ENCODE measurements around the gene MISP. TPM values are rescaled to one million over a fixed set of nuclear protein-coding genes. Genes with fewer than 3 reads are reported as not detected.

MISP gene
- total and polyA plus RNA-seq, 10 of the 15 experiments (the other 5 are each of a cell fraction or from before 2014, with no cell fraction given): not detected

GRCh38 chr19:812747-813218 is 61.9 kb downstream of the MISP start:
- no peaks in the 10 kb centered on the region; the same call in 2 of the 3 replicates for H3K9me3 ChIP-seq (replicated peaks; ENCODE audit: control insufficient read depth, insufficient read depth, low read length)
- H2AFZ ChIP-seq (ENCODE audit: control insufficient read depth, low read depth, low read length): no peak overlapping the region
- FAIRE-seq (no peak), DNase-seq (ENCODE audit: low read depth, low spot score) (no peak), ATAC-seq (no peak)
- no peaks in the 10 kb centered on the region for H3K27me3 ChIP-seq (replicated peaks in 1 of 2; ENCODE audit: control insufficient read depth in 2 of 2, insufficient read depth in 2 of 2, low read length in 1 of 2)
- POLR2A ChIA-PET: no interaction called here
- no peak for TF ChIP-seq NR2C1 (IDR thresholded peaks at IDR 0.05)
- TF ChIP-seq PAX5 (IDR thresholded peaks at IDR 0.05; ENCODE audit: borderline replicate concordance, low read depth, low read length): peak; percentile 27; the same call in 1 of the 2 replicates
- peak; percentile 44 for TF ChIP-seq POLR2AphosphoS5 (IDR thresholded peaks at IDR 0.05; ENCODE audit: low read length)
- TF ChIP-seq POLR2A (IDR thresholded peaks at IDR 0.05; ENCODE audit: low read depth, low read length): peak; percentile 36
- TF ChIP-seq BCL11A (IDR thresholded peaks at IDR 0.05; ENCODE audit: low read depth, low read length): 0 out of 2 replicates have a peak, but pooled peaks have one; percentile 44
- BruUV-seq (replicated peaks): no TSS peak
- H3K4me2 ChIP-seq (ENCODE audit: control insufficient read depth, insufficient read depth): no peak overlapping the region
- WGBS (ENCODE audit: insufficient coverage, insufficient replicate concordance, low lambda C conversion rate, missing lambda C conversion rate): over 99% methylated on average over 46 of the region's 72 CpGs
- no peak overlapping the region for H3K27ac ChIP-seq (ENCODE audit: control insufficient read depth, insufficient read depth)
- H3K4me3 ChIP-seq: no peak overlapping the region
- SMC1A ChIA-PET (ENCODE audit: uncharacterized antibody, unreplicated experiment): no interaction called here
- CTCF ChIA-PET: no interaction called here
- intact Hi-C loops (cut with micrococcal nuclease; ENCODE audit: unreplicated experiment) (no loop called here), in situ Hi-C loops (cut with MboI) (no loop called here)
- H3K36me3 ChIP-seq (ENCODE audit: control insufficient read depth in 2 of 2, insufficient read depth in 2 of 2, low read length in 1 of 2): peaks cover 22 to 25% of the 10 kb centered on the region in 2 experiments; a peak in 3 of 4 replicates
- no peak overlapping the region for H3K9ac ChIP-seq (ENCODE audit: control insufficient read depth, insufficient read depth, low read length)
- RAD21 ChIA-PET (ENCODE audit: unreplicated experiment): no interaction called here
- no peaks in the 10 kb centered on the region; the same call in 1 of the 2 replicates for H4K20me1 ChIP-seq (ENCODE audit: control insufficient read depth, insufficient read depth)
- H3K4me1 ChIP-seq (ENCODE audit: control insufficient read depth, insufficient read depth, low read length): no peaks in the 10 kb centered on the region
- H3K79me2 ChIP-seq (ENCODE audit: control insufficient read depth, insufficient read depth, low read length): no peaks in the 10 kb centered on the region; the same call in 1 of the 2 replicates

GRCh38 chr19:813219-814151 is 62.6 kb downstream of the MISP start:
- no TSS peak for BruUV-seq (replicated peaks)
- H4K20me1 ChIP-seq (ENCODE audit: control insufficient read depth, insufficient read depth): no peaks in the 10 kb centered on the region
- H3K36me3 ChIP-seq (ENCODE audit: control insufficient read depth in 2 of 2, insufficient read depth in 2 of 2, low read length in 1 of 2): peaks cover 18 to 23% of the 10 kb centered on the region in 2 experiments; a peak in 3 of 4 replicates
- H3K9ac ChIP-seq (ENCODE audit: control insufficient read depth, insufficient read depth, low read length): no peak overlapping the region
- DNase-seq (ENCODE audit: low read depth, low spot score) (no peak), FAIRE-seq (no peak), ATAC-seq (peak; percentile 4; the same call in 2 of the 3 replicates)
- RAD21 ChIA-PET (ENCODE audit: unreplicated experiment): no interaction called here
- SMC1A ChIA-PET (ENCODE audit: uncharacterized antibody, unreplicated experiment): no interaction called here
- H3K4me1 ChIP-seq (ENCODE audit: control insufficient read depth, insufficient read depth, low read length): no peaks in the 10 kb centered on the region
- H3K27ac ChIP-seq (ENCODE audit: control insufficient read depth, insufficient read depth): no peak overlapping the region
- 97% methylated on average over 56 of the region's 87 CpGs for WGBS (ENCODE audit: insufficient coverage, insufficient replicate concordance, low lambda C conversion rate, missing lambda C conversion rate)
- POLR2A ChIA-PET: no interaction called here
- no peak overlapping the region for H3K4me2 ChIP-seq (ENCODE audit: control insufficient read depth, insufficient read depth)
- intact Hi-C loops (cut with micrococcal nuclease; ENCODE audit: unreplicated experiment) (no loop called here), in situ Hi-C loops (cut with MboI) (no loop called here)
- no peak overlapping the region for H3K4me3 ChIP-seq
- H2AFZ ChIP-seq (ENCODE audit: control insufficient read depth, low read depth, low read length): no peak overlapping the region
- no peaks in the 10 kb centered on the region for H3K79me2 ChIP-seq (ENCODE audit: control insufficient read depth, insufficient read depth, low read length)
- CTCF ChIA-PET: no interaction called here
- no peaks in the 10 kb centered on the region; the same call in 2 of the 3 replicates for H3K9me3 ChIP-seq (replicated peaks; ENCODE audit: control insufficient read depth, insufficient read depth, low read length)
- no peaks in the 10 kb centered on the region for H3K27me3 ChIP-seq (replicated peaks in 1 of 2; ENCODE audit: control insufficient read depth in 2 of 2, insufficient read depth in 2 of 2, low read length in 1 of 2)
- TF ChIP-seq ZBTB11 (CRISPR knock-in tag; IDR thresholded peaks at IDR 0.05): no peak
- no peak for TF ChIP-seq WRNIP1 (IDR thresholded peaks at IDR 0.05; ENCODE audit: borderline replicate concordance, low read depth, low read length)
- TF ChIP-seq PBX3 (IDR thresholded peaks at IDR 0.05; ENCODE audit: insufficient replicate concordance, low read depth, low read length): no peak
- TF ChIP-seq CBX3 (IDR thresholded peaks at IDR 0.05; ENCODE audit: borderline replicate concordance, low read depth): no peak
- TF ChIP-seq USF1 (IDR thresholded peaks at IDR 0.05; ENCODE audit: borderline replicate concordance, extremely low read length, insufficient read depth, low read depth, low read length): no peak

All from GM12878 (cell line).